Measurements from ENCODE around the gene OGFOD2. TPM values are rescaled to one million over a fixed set of nuclear protein-coding genes. Genes with fewer than 3 reads are reported as not detected.
"Not testable (repeated sequence)": the region's sequence is repeated elsewhere in the genome, so short reads cannot be mapped to it uniquely, and the experiment has no call there.

The OGFOD2 gene
- total RNA-seq, 1 experiment from 2014 or later = 17.5 TPM

GRCh38 chr12:122935318-122935717 is 39.7 kb upstream of the OGFOD2 start:
- TF ChIP-seq CTCF (IDR thresholded peaks at IDR 0.05; ENCODE audit: unreplicated experiment) = no peak
- Mint-ChIP-seq H3K27me3 (ENCODE audit: insufficient read depth, unreplicated experiment) (no peaks in the 10 kb centered on the region), H3K4me1 (ENCODE audit: insufficient read depth, unreplicated experiment) (peaks cover 6% of the 10 kb centered on the region), H3K4me3 (ENCODE audit: unreplicated experiment) (no peak overlapping the region), H3K36me3 (ENCODE audit: insufficient read depth, unreplicated experiment) (peaks cover 5% of the 10 kb centered on the region), H3K9me3 (ENCODE audit: unreplicated experiment) (no peaks in the 10 kb centered on the region), H3K27ac (ENCODE audit: low read depth, unreplicated experiment) (no peak overlapping the region)
- ChIA-PET CTCF (interaction anchor here (0.8 to 1.0 kb wide), 2 partner anchors 34 to 37 kb away, joined by 3 to 4 read pairs; no protein-coding TSS in a partner anchor), POLR2A (interaction anchor here (1.2 to 1.7 kb wide), 2 partner anchors 9 to 47 kb away, joined by 3 to 5 read pairs; no protein-coding TSS in a partner anchor)
- DNase-seq (ENCODE audit: unreplicated experiment) = no peak
- no TSS peak for BruUV-seq (replicated peaks)
- intact Hi-C loops (cut with micrococcal nuclease) = no loop called here

GRCh38 chr12:122937622-122938091 is 37.4 kb upstream of the OGFOD2 start:
- peak; percentile 95 for DNase-seq (ENCODE audit: unreplicated experiment)

GRCh38 chr12:122939125-122939524 is 35.9 kb upstream of the OGFOD2 start:
- no peak overlapping the region for H3K27ac Mint-ChIP-seq (ENCODE audit: low read depth, unreplicated experiment)
- no peaks in the 10 kb centered on the region for H3K9me3 Mint-ChIP-seq (ENCODE audit: unreplicated experiment)
- intact Hi-C loops (cut with micrococcal nuclease) = no loop called here
- H3K36me3 Mint-ChIP-seq (ENCODE audit: insufficient read depth, unreplicated experiment) = peaks cover 6% of the 10 kb centered on the region
- CTCF ChIA-PET = interaction anchor here (0.6 kb wide), 1 partner anchor 13 kb away, joined by 3 read pairs; no protein-coding TSS in a partner anchor
- peaks cover 17% of the 10 kb centered on the region for H3K4me1 Mint-ChIP-seq (ENCODE audit: insufficient read depth, unreplicated experiment)
- H3K27me3 Mint-ChIP-seq (ENCODE audit: insufficient read depth, unreplicated experiment) = no peaks in the 10 kb centered on the region
- POLR2A ChIA-PET = interaction anchor here (11.2 kb wide), 1 partner anchor 47 kb away, joined by 240 read pairs; the partner anchor contains the start of gene VPS37B
- TF ChIP-seq CTCF (IDR thresholded peaks at IDR 0.05; ENCODE audit: unreplicated experiment) = no peak
- no peak for DNase-seq (ENCODE audit: unreplicated experiment)
- no peak overlapping the region for H3K4me3 Mint-ChIP-seq (ENCODE audit: unreplicated experiment)
- no TSS peak for BruUV-seq (replicated peaks)

More at GRCh38 chr12:122937622-122938091, 37.4 kb upstream of the OGFOD2 start:
- Mint-ChIP-seq H3K4me1 (ENCODE audit: insufficient read depth, unreplicated experiment) (peaks cover 6% of the 10 kb centered on the region), H3K27ac (ENCODE audit: low read depth, unreplicated experiment) (no peak overlapping the region), H3K9me3 (ENCODE audit: unreplicated experiment) (no peaks in the 10 kb centered on the region), H3K27me3 (ENCODE audit: insufficient read depth, unreplicated experiment) (no peaks in the 10 kb centered on the region), H3K36me3 (ENCODE audit: insufficient read depth, unreplicated experiment) (no peaks in the 10 kb centered on the region), H3K4me3 (ENCODE audit: unreplicated experiment) (no peak overlapping the region)
- TF ChIP-seq CTCF (IDR thresholded peaks at IDR 0.05; ENCODE audit: unreplicated experiment) = no peak
- intact Hi-C loops (cut with micrococcal nuclease) = no loop called here
- BruUV-seq (replicated peaks) = no TSS peak
- CTCF ChIA-PET = interaction anchor here (0.7 to 0.9 kb wide), 2 partner anchors 13 to 182 kb away, joined by 3 to 4 read pairs; no protein-coding TSS in a partner anchor
- POLR2A ChIA-PET = interaction anchor here (1.0 kb wide), 1 partner anchor 9 kb away, joined by 7 read pairs; no protein-coding TSS in a partner anchor

- H3K27ac Mint-ChIP-seq (ENCODE audit: low read depth, unreplicated experiment); H3K4me3 Mint-ChIP-seq (ENCODE audit: unreplicated experiment); CTCF ChIA-PET; H3K9me3 Mint-ChIP-seq (ENCODE audit: unreplicated experiment); intact Hi-C loops (cut with micrococcal nuclease); H3K36me3 Mint-ChIP-seq (ENCODE audit: insufficient read depth, unreplicated experiment); H3K27me3 Mint-ChIP-seq (ENCODE audit: insufficient read depth, unreplicated experiment); BruUV-seq (replicated peaks): not testable (repeated sequence)
- POLR2A ChIA-PET = interaction anchor here (11.2 kb wide), 1 partner anchor 49 kb away, joined by 240 read pairs; the partner anchor contains the start of gene VPS37B
- peaks cover 36% of the 10 kb centered on the region for H3K4me1 Mint-ChIP-seq (ENCODE audit: insufficient read depth, unreplicated experiment)
- peak; percentile 73 for DNase-seq (ENCODE audit: unreplicated experiment)
Observed at GRCh38 chr12:122941351-122941750, 33.7 kb upstream of the OGFOD2 start.

Measured in MCF 10A (cell line).